Neural progenitor cell (in vitro differentiated cells): ENCODE measurements around the gene FGFR3. TPM values are rescaled to one million over a fixed set of nuclear protein-coding genes. Genes with fewer than 3 reads are reported as not detected.

Source experiments
- DNase-seq: peaks from one replicate; pipeline ENCODE4 v3.0.0-alpha.2; 2016; ENCODE audit warnings: low spot score
- H2AFZ ChIP-seq: fragments of 200-600 bp; sonication (generic); replicated peaks from 2 replicates; pipeline ENCODE4 v1.6.1; 2016; ENCODE audit warnings: antibody characterized with exemption
- H3F3A ChIP-seq: fragments of 200-600 bp; sonication (generic); 2 replicates; pipeline ENCODE4 v1.6.1; 2016; ENCODE audit warnings: antibody characterized with exemption, low read depth
- H3K27ac ChIP-seq: fragments of 200-600 bp; sonication (generic); 2 replicates; pipeline ENCODE4 v1.5.1; 2016; ENCODE audit warnings: mild to moderate bottlenecking
- H3K27me3 ChIP-seq: fragments of 200-600 bp; sonication (generic); 2 replicates; pipeline ENCODE4 v1.6.1; 2016; ENCODE audit warnings: mild to moderate bottlenecking, moderate library complexity
- H3K36me3 ChIP-seq: fragments of 200-600 bp; sonication (generic); 2 replicates; pipeline ENCODE4 v1.5.1; 2016
- H3K4me1 ChIP-seq: fragments of 200-600 bp; sonication (generic); 2 replicates; pipeline ENCODE4 v1.6.1; 2016; ENCODE audit warnings: mixed run types
- H3K4me2 ChIP-seq: fragments of 200-600 bp; sonication (generic); 2 replicates; pipeline ENCODE4 v1.6.1; 2016
- H3K4me3 ChIP-seq: fragments of 200-600 bp; sonication (generic); 2 replicates; pipeline ENCODE4 v1.5.1; 2016
- H3K79me2 ChIP-seq: fragments of 200-600 bp; sonication (generic); 2 replicates; pipeline ENCODE4 v1.6.1; 2016; ENCODE audit warnings: low read depth
- H3K9ac ChIP-seq: fragments of 200-600 bp; sonication (generic); 2 replicates; pipeline ENCODE4 v1.6.1; 2016
- H3K9me3 ChIP-seq: fragments of 200-600 bp; sonication (generic); 2 replicates; pipeline ENCODE4 v1.5.1; 2016; ENCODE audit warnings: low read depth
- H4K20me1 ChIP-seq: fragments of 200-600 bp; sonication (generic); 2 replicates; pipeline ENCODE4 v1.6.1; 2016; ENCODE audit warnings: low read depth
- H3K27ac Mint-ChIP-seq: 3 replicates; pipeline ENCODE4 v1.8.0; 2021; ENCODE audit warnings: mixed read lengths
- H3K27me3 Mint-ChIP-seq: 2 replicates; pipeline ENCODE4 v1.8.0; 2022; ENCODE audit warnings: low read depth, mild to moderate bottlenecking, inconsistent platforms, moderate library complexity, mixed read lengths; ENCODE audit not compliant: insufficient read depth
- H3K36me3 Mint-ChIP-seq: 3 replicates; pipeline ENCODE4 v1.8.0; 2021; ENCODE audit warnings: mixed read lengths
- H3K4me1 Mint-ChIP-seq: 3 replicates; pipeline ENCODE4 v1.8.0; 2021; ENCODE audit warnings: mixed read lengths
- H3K4me3 Mint-ChIP-seq: 3 replicates; pipeline ENCODE4 v1.8.0; 2021; ENCODE audit warnings: mild to moderate bottlenecking, moderate library complexity, mixed read lengths
- H3K9me3 Mint-ChIP-seq: 3 replicates; pipeline ENCODE4 v1.8.0; 2020; ENCODE audit warnings: mixed read lengths
- CTCF ChIP-seq: fragments of 200-600 bp; sonication (generic); IDR thresholded peaks from 2 replicates; pipeline ENCODE4 v1.5.1; 2017; ENCODE audit warnings: antibody characterized with exemption, mild to moderate bottlenecking
- EZH2 ChIP-seq: fragments of 200-600 bp; sonication (generic); IDR thresholded peaks from 2 replicates; pipeline ENCODE4 v1.6.1; 2017; ENCODE audit warnings: antibody characterized with exemption, mild to moderate bottlenecking, moderate library complexity
- EZH2phosphoT487 ChIP-seq: fragments of 200-600 bp; sonication (generic); IDR thresholded peaks from 2 replicates; pipeline ENCODE4 v1.6.1; 2017; ENCODE audit warnings: antibody characterized with exemption
- total RNA-seq: library from RNA; depleted of rRNA; stranded (reverse); fragments of >200 nt; gene quantifications from 2 replicates; pipeline ENCODE4 v1.2.3, GENCODE V29; 2015; ENCODE audit warnings: low replicate concordance

The FGFR3 gene
- total RNA-seq, 1 donor from 2014 or later, result 4.8 TPM

GRCh38 chr4:1839282-1839681 is 46.2 kb downstream of the FGFR3 start:
- Histone ChIP-seq H3K9ac (no peak overlapping the region), H3K27me3 (no peaks in the 10 kb centered on the region), H3K4me2 (no peak overlapping the region), H3K79me2 (no peaks in the 10 kb centered on the region), H3K36me3 (no peaks in the 10 kb centered on the region), H3K9me3 (no peaks in the 10 kb centered on the region), H2AFZ (no peak overlapping the region), H3K4me1 (no peaks in the 10 kb centered on the region), H3K27ac (no peak overlapping the region), H3K4me3 (no peak overlapping the region), H3F3A (no peaks in the 10 kb centered on the region), H4K20me1 (peaks cover 6% of the 10 kb centered on the region)
- DNase-seq, result no peak
- TF ChIP-seq CTCF (no peak), EZH2 (no peak), EZH2phosphoT487 (no peak)
- H3K27me3 Mint-ChIP-seq, result no peaks in the 10 kb centered on the region
- peaks cover 8% of the 10 kb centered on the region for H3K4me1 Mint-ChIP-seq
- no peak overlapping the region for H3K4me3 Mint-ChIP-seq
- H3K9me3 Mint-ChIP-seq, result no peaks in the 10 kb centered on the region
- H3K27ac Mint-ChIP-seq, result no peak overlapping the region
- H3K36me3 Mint-ChIP-seq, result peaks cover 25% of the 10 kb centered on the region

GRCh38 chr4:1841201-1841886 is 48.3 kb downstream of the FGFR3 start:
- Histone ChIP-seq H3K27ac (no peak overlapping the region), H3K4me2 (no peak overlapping the region), H3K4me3 (no peak overlapping the region), H3K9me3 (no peaks in the 10 kb centered on the region), H3K27me3 (no peaks in the 10 kb centered on the region), H3F3A (no peaks in the 10 kb centered on the region), H3K79me2 (no peaks in the 10 kb centered on the region), H3K9ac (no peak overlapping the region), H3K4me1 (no peaks in the 10 kb centered on the region), H3K36me3 (no peaks in the 10 kb centered on the region), H2AFZ (no peak overlapping the region), H4K20me1 (peaks cover 6% of the 10 kb centered on the region)
- Mint-ChIP-seq H3K4me1 (peaks cover 5% of the 10 kb centered on the region), H3K36me3 (peaks cover 24% of the 10 kb centered on the region), H3K27ac (peak overlapping the region; percentile 46), H3K9me3 (no peaks in the 10 kb centered on the region), H3K27me3 (no peaks in the 10 kb centered on the region), H3K4me3 (no peak overlapping the region)
- no peak for TF ChIP-seq EZH2phosphoT487
- no peak for TF ChIP-seq EZH2
- TF ChIP-seq CTCF, result no peak
- no peak for DNase-seq

GRCh38 chr4:1841887-1842210 is 48.8 kb downstream of the FGFR3 start:
- Histone ChIP-seq H3K9ac (no peak overlapping the region), H3K27ac (no peak overlapping the region), H2AFZ (no peak overlapping the region), H4K20me1 (peaks cover 6% of the 10 kb centered on the region), H3K27me3 (no peaks in the 10 kb centered on the region), H3K4me3 (no peak overlapping the region), H3K36me3 (no peaks in the 10 kb centered on the region), H3K79me2 (no peaks in the 10 kb centered on the region), H3F3A (no peaks in the 10 kb centered on the region), H3K4me1 (no peaks in the 10 kb centered on the region), H3K9me3 (no peaks in the 10 kb centered on the region), H3K4me2 (no peak overlapping the region)
- Mint-ChIP-seq H3K36me3 (peaks cover 26% of the 10 kb centered on the region), H3K9me3 (no peaks in the 10 kb centered on the region), H3K27ac (no peak overlapping the region), H3K27me3 (no peaks in the 10 kb centered on the region), H3K4me1 (peaks cover 5% of the 10 kb centered on the region), H3K4me3 (no peak overlapping the region)
- TF ChIP-seq EZH2 (no peak), EZH2phosphoT487 (no peak), CTCF (no peak)
- no peak for DNase-seq
